Putamen (tissue), 1 donor: ENCODE measurements around the gene HDHD3.

Source experiments
- DNase-seq: peaks from one replicate; pipeline ENCODE4 v3.0.0-alpha.2; 2016; ENCODE audit warnings: low spot score

HDHD3 gene

DNA sequence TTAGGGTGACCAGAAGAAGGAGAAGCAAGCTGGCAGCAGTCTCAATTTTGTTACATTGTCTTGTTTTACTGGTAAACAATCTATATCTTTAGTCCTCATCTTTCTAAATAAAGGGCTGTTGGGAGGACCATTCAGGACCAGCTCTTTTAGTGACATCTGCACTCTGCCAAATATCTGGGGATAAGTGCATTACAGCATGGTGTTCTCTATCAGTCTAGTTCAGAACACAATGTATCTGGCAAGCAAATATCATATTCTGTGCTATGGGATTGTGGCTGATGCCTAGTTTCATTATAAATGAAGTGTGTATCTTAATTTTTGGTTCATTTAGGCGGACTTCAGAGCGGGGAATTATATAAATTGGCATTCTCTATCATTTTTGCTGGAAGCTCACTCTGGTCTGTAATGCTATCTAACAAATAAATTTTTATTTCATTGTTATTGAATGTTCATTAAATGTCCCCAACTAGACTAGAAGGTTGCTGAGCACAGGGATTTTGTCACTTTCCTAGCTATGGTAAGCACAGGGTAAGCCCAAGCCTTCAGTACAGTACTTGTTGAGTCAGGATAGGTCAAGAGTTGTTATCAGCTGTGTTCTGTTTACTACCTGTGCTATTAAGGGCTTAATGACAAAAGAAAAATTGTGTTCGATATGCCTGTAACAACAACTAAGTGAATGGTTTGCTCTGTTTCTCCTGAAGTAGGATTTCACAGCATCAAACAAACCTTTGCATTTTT, 48.6 kb downstream of the HDHD3 start:
- no peak for DNase-seq

DNA sequence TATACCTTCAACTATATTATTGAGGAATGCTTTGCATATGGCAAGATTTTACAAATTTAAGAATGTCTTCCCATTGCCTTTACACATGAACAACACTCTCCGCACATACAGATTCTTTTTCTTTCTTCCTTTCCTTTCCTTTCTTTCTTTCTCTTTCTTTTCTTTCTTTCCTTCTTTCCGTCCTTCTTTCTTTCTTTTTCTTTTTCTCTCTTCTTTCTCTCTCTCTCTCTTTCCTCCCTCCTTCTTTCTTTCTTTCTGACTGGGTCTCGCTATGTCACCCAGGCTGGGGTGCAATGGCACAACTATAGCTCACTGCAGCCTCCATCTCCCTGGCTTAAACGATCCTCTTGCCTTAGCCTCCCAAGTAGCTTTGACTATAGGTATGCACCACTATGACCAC, 50.6 kb downstream of the HDHD3 start:
- DNase-seq, result no peak
